GM12892 (cell line): ENCODE data around the gene CORO2B.

Experiments
- DNase-seq: peaks from one replicate; pipeline ENCODE4 v3.0.0; 2011; ENCODE audit not compliant: insufficient read length
- FAIRE-seq: peaks from 2 replicates; lab custom pipeline; 2011; peaks lifted over from hg19 to GRCh38; lab: Jason Lieb, UNC
- POLR2A ChIP-seq: IDR thresholded peaks from 2 replicates; pipeline ENCODE4 v1.6.1; 2011; ENCODE audit warnings: low read depth, low read length, control low read depth
- POLR2AphosphoS5 ChIP-seq: IDR thresholded peaks from 2 replicates; pipeline ENCODE4 v1.6.1; 2011; ENCODE audit warnings: low read depth, low read length, control low read depth
- TAF1 ChIP-seq: IDR thresholded peaks from 2 replicates; pipeline ENCODE4 v1.6.1; 2011; ENCODE audit warnings: low read depth, mild to moderate bottlenecking, control low read depth, low read length, borderline replicate concordance

Gene CORO2B

DNA sequence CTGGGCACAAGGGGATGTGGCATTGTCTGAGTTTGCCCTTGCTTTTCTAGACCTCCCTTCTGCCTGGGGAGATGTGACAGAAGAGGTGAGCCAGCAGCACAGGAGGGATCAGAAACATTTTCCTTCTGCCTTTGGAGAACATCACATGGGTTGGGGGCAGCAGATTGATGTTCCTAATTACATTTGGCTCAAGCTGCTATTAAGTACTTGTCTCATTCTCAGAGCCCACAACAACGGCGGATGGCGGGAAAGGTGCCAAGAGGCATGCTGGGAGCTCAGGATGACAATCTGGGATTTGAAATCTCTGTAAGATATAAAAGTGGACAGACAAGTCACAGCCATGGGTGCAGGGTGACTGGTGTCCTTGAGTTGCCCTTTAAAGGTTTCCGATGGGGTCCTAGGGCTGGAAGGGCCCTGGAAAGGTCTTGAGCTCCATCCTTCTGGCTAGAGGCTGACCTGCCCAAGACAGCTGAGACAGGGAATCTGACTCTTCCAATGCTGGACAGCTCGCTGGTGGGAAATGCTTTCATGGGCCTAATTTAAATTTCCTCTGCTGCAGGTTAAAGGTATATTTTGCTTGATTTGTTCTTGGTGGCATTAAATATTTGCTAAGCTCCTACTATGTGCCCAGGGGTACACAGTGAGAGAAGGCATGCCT lies 2.4 kb upstream of the CORO2B start:
- FAIRE-seq (no peak), DNase-seq (no peak)
- no peak for TF ChIP-seq POLR2A
- no peak for TF ChIP-seq TAF1
- TF ChIP-seq POLR2AphosphoS5 = no peak

DNA sequence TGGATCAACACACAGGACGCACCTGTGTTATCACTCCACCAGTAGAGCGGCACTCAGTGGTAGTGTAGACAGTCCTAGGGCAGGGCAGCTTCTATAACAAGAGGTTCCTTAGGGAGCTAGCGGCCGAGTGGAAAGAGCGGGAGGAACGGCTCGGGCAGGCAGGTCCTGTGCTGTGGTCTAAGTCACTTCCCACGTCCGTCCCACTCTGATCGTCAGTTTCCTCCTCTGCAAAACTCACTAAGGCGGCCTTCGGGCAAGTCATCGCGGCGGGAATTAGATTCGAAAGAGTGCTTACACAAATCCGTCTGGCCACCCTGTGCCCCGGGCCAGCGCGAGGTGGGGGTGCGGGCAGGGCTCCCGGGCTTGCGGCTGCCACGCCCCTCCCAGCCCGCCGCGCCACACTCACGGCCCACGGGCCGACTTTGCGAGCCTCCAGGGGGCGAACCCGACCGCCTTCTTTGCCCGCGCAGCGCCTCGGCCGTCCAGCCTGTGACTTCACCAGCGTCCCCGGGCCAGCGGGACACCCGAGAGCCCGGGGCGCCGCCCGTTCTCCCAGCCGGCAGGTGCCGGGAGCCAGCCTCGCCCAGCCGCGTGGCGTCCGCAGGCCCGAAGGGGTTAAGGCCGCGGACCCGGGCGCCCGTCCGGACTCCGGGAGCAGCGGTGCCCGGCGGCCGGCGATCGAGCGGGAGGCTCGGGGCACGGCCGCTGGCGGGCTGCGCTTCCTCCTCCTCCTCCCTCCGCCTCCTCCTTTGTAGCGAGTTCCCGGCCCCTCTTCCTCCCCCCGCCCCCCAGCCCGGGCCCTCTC lies 416 bp upstream of the CORO2B start:
- TF ChIP-seq POLR2A (no peak), TAF1 (no peak), POLR2AphosphoS5 (no peak)
- FAIRE-seq = no peak
- no peak for DNase-seq

DNA sequence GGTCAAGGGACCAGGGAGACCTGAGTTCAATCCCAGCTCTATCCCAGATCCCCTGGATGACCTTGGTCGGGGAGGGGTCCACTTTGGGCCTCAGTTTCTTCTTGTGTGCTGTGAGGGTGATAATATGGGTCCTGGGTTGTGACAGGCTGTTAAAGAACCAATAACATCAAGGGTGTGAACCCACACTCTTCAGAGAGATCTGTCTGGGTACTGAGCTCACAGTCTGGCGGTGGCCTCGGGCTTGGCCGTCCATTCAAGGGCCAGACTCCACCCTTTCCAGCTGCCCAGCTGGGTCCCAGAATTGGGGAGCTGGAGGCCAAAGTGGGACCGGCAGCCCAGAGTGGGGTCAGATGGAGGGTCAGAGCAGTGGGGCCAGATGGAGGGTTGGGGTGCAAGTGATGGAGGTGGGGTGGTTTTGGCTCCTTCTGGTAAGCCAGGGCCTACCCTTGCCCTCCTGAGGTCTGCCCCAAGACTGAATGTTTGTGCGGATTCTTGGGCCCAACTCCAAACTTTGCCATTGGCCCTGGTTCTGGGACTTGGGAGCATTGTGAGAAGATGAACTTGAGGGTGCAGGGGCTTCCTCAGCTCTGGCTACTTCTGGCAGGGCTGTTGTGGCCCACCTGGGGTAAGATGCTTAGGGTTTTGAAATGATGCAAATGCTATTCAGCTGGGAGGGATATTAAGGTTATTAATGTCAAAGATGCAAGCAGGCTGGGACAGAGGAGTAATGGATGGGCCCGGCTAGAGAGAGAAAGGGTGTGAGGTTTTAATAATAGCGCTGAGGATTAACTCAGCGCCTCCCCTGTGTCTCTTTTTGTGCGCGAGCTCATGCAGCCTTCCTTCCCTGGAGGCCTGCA lies 1.5 kb downstream of the CORO2B start:
- DNase-seq (no peak), FAIRE-seq (no peak)
- TF ChIP-seq TAF1 (no peak), POLR2AphosphoS5 (no peak), POLR2A (no peak)

DNA sequence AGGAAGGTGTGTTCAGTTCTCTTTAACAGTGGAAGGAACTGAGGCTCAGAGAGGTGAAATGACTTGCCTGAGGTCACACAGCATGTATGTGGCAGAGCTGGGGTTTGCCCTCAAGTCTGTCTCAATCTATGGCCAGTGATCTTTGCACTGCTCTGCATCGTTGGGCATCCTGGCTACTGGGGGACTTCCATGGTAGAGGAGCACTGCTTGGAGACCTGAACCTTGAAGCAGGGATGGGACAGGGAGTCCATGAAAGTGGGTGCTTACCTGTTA lies 2.0 kb downstream of the CORO2B start:
- DNase-seq (no peak), FAIRE-seq (no peak)
- no peak for TF ChIP-seq POLR2A
- no peak for TF ChIP-seq TAF1
- no peak for TF ChIP-seq POLR2AphosphoS5

DNA sequence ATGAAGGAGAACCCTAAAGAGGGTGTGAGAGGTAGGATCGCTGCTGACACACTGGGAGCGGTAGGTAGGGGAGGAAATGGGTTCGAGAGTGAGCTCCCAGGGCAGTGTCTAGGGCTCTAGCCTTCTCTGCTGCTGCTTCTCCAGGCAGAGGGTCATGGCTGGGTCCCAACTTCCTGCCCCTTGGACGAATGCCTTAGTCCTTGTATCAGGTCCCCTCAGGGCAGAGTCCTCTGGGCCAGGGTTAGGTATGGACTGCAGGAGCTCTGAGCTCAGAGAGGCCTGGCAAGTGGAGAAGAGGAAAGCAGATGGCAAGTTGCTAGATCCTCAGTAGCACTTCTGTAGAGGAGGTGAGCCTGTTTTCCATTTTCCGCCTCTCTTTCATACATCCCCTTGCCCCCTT lies 2.9 kb downstream of the CORO2B start:
- TF ChIP-seq POLR2A = no peak
- no peak for TF ChIP-seq TAF1
- no peak for TF ChIP-seq POLR2AphosphoS5
- DNase-seq (no peak), FAIRE-seq (no peak)

DNA sequence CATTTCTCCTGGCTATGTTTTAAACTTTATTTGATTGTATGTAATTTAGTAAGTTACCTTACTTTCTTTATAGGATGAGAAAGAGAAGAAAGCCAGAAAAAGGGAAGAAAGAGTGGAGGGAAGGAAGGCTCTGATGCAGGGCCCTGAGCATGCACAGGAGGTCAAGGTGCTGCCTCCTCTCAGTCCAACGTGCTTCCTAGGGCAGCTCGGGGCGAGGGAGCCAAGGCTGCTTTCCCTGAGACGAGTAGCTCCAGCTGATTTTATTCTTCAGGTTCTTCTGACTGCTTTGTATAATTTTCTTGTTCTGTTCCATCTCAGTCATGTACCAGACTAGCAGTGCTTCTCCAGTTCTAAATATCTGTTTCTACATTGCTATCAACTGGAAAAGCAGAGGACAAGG lies 3.4 kb downstream of the CORO2B start:
- no peak for DNase-seq
- FAIRE-seq = no peak
- TF ChIP-seq POLR2AphosphoS5 (no peak), POLR2A (no peak), TAF1 (no peak)

DNA sequence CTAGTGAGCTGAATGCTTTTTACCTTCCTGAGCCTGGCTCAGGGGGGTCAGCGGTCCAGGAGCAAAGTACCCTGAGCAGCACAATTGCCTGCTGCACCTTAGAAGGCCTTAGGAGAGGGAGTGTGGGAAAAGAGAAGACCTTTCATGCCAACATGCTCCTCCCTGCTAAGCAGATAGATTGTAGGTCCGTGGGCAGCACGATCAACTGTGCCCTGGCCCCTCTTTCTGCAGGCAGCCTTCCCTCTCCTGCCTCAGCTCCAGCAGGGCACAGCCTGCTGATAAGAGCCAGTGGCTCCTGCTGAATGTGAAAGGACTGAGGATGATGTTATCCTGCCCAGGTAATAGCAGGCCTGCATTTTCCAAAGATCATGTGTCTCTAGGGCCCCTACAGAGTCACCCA lies 4.1 kb downstream of the CORO2B start:
- FAIRE-seq (no peak), DNase-seq (no peak)
- no peak for TF ChIP-seq POLR2AphosphoS5

DNA sequence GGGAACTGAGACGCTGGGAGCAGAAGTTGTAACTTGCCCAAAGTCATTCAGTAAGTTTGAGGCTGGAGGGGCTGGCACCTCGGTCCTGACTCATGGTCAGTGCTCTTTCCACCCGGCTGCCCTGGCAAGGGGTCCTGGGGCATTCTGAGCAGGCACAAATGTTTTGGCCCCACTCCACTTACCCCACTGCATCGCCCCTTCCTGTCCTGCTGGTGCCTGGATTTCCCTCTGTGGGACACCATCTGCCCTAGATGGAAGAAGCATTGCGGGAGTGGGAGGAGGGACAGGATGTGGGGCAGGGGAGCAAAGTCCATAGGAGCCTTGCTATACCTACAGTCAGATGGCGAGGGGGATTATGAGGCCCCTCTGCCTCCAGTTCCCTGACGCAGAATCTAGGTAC lies 4.5 kb downstream of the CORO2B start:
- no peak for FAIRE-seq

DNA sequence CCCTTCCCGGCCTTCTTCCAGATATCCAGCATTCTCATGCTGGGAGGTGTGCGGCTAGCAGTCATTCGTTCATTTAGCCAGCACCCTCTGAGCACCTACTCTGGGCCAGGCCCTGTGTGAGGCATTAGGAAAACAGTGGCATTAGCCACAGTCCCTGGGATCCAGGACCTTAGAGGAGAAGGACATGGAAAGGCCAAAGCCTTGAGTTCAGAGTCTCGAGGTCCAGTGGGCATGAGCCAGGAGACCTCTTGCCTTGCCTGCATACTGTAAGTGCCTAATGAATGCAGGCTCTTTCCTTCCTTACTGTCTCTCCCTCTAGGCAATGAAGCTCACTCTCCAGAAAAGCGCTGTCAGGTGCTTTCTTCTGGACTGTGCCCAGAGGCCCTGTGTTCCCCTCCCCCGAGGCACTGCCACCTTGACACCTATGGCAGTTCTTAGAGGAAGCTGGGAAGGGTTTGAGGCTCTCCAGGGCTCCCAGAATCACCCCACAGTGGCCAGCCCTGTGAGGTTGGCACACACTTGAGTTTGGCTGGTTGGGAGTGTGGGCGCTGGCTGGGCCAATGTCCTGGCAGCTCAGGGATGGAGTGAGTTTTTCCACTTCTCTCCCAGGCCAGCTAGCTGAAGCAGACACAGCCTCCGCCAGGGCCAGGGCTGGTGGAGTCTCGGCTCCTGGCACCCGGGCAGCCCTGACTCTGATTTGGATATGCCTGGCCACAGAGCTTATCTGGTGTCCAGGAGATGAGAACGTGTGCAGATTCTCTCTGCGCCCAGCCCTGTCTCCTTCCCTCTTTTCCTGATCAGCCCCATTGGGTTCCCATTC lies 5.4 kb downstream of the CORO2B start:
- no peak for FAIRE-seq
- TF ChIP-seq TAF1 (no peak), POLR2AphosphoS5 (no peak), POLR2A (no peak)
- DNase-seq = no peak

More for the DNA sequence above, 4.5 kb downstream of the CORO2B start:
- TF ChIP-seq POLR2AphosphoS5 (no peak), POLR2A (no peak), TAF1 (no peak)
- DNase-seq = no peak

DNA sequence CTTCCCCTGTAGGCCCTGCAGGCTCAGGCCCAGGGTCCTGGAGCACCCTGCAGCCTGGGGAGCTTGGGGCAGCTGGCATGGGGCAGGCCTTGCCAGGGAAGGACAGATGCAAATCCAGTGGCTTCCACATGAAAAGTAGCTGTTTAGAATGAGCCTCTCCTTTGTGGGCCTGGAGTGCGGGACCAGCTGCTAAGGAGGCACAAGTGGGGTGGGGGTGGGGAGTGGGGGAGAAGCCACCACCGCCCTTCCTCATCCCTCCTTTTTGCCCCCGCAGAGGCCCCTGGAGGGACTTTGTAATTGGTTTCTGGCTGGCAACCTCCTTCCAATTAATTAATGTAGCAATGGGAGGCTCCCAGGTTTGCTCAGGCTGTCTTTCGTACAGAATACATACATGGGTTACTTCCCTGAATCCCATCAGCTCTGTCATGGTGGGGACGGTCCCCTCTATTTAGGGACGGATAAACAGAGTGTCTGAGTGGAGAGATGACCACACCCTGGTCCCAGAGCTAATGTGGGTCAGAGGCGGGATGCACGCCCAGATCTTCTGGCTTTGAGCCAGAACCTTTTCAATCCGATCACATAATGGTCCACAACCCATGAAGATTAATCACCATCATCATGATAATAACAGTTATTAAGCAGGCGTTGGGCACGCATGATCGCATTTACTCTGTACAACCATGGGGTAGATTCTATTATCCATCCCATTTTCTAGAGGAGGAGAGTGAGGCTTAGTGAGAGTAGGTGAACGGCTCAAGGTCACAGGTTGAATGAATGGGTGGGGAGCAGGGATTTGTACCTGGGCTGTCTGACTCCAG lies 6.2 kb downstream of the CORO2B start:
- FAIRE-seq (no peak), DNase-seq (no peak)
- no peak for TF ChIP-seq TAF1
- no peak for TF ChIP-seq POLR2A
- no peak for TF ChIP-seq POLR2AphosphoS5
